Measurements from ENCODE around the gene VAT1L.

VAT1L gene

DNA sequence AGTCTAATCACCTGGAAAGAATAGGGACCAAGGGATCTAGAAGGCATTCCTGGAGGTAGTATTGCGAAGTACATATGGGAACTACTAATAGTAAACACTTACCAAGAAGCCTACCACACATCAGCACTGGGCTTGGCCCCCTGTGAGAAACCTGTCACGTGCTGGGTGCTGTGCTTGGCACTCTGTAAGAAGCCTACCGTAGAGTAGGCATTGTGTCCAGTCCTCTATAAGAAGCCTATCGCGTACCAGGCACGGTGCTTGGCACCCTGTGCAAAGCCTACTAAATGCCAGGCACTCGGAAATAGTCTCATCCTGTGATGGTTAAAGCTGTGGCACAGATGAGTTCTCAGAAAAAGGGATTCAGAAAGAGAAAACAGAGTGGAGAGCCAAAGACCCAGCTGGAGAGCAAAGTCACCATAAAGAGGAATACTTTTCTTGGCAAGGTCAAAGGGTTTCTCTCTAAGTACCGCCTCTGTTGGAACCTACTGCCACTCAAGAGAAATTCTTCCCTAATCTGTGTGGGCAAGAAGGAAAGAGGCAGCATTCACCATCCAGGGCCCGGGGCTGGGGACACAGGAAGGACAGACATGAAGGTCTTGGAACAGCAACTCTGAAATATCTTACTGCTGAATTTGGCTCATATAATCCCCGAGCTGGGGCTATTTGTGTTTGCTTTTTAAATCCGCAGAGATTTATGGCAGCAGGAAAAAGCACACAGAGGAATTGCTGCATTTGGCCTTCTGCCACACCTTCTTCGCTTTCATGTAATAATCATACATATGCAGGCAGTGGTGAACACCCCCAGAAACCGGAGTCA lies 81.8 kb downstream of the VAT1L start:
- no peak for DNase-seq (ENCODE audit: low read depth)

DNA sequence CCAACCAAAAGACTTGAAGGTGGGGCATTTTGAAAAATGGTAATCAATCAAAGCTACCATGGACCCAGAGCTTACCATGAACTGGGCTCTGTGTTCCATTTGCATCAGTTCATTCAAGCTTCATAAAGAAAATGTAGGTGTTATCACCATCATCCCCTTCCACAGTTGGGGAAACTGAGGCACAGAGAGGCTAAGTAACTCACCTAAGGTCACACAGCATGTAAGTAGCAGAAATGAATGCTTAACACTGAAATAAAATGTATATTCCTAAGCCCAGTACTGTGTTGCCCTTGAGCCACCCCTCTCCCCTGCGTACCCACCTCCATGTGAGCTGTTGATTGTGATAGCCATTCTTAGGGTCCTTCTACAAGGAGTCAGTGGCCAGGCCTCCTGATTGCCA lies 83.6 kb downstream of the VAT1L start:
- no peak for DNase-seq (ENCODE audit: low read depth)

DNA sequence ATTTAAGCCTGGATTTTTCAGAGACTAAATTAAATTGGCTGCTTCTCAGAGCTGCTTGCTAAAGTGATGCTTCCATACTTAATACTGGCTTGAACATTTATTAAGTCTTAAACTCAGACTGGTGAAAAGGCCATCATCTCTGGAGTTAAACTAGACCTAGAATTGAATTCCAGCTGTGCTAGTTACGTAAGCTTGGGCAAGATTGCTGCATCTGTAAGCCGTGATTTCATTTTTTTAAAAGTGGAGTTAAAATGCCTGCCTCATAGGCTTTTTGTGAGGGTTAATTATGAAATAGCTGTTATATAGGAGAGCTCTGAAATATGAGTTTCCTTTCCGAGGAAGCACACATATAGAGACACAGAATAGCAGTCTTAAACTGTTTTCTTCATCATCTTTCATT lies 84.7 kb downstream of the VAT1L start:
- no peak for DNase-seq (ENCODE audit: low read depth)

DNA sequence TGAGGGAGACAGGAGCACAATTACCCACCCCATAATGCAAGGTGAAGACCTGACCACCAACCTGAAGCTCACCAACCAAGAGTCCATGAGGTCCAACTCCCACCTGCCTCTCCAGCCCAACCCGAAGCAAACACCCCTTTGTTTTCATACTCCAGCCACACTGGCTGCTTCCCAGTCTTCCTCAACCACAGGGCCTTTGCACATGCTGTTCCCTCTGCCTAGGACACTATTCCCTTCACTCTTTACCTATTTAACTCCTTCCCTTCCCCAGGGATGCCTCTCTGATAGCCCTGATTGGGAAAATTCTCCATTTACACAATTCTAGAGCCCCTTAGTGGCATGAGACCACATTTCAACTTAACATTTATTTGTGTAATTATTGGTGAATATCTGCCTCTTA lies 86.0 kb downstream of the VAT1L start:
- DNase-seq (ENCODE audit: low read depth) = no peak

DNA sequence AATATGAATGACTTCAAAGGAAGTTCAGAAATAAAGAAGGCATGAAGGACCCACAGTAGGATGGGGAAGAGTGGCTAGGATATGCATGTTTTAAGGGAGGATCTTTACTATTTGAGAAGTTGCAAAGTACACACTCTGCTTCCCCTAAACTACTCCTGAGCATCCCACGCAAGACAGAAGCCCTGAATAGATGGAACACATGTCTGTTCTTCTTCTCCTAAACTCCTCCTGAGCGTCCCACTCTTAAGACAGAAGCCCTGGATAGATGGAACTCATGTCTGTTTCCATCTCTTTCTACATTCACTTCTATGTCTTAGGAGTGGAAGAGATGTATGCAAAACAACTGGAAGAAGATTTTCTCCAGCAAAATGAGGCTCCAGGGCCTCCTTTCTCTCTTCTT lies 88.4 kb downstream of the VAT1L start:
- DNase-seq (ENCODE audit: low read depth) = no peak

DNA sequence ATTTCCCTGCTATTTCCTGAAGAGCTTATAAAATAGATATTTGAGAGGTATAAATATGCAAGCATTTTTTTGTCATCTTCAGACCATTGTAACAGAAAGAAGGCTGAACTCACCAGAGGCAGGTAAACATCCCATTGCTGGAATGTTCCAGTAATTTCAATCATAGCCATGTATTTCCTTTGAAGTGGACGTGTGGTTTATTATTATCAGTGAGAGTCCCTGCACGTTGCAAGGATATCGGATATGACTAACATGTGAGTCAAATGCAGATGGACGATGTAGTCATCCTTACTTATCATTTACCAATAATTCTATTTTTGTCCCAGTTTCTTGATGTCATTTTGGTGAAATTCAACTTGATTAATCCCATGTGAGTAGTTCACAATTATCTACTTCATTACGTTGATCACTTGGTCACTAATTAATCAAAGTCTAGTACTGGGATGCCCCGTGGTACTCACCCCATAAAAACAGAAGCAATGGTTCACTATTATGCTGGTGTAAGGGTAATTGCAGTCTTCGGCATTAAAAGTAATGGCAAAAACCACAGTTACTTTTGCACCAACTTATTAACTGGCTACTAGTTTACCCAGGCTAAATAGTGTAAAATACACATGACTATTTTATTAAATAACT lies 89.5 kb downstream of the VAT1L start:
- DNase-seq (ENCODE audit: low read depth) = no peak

DNA sequence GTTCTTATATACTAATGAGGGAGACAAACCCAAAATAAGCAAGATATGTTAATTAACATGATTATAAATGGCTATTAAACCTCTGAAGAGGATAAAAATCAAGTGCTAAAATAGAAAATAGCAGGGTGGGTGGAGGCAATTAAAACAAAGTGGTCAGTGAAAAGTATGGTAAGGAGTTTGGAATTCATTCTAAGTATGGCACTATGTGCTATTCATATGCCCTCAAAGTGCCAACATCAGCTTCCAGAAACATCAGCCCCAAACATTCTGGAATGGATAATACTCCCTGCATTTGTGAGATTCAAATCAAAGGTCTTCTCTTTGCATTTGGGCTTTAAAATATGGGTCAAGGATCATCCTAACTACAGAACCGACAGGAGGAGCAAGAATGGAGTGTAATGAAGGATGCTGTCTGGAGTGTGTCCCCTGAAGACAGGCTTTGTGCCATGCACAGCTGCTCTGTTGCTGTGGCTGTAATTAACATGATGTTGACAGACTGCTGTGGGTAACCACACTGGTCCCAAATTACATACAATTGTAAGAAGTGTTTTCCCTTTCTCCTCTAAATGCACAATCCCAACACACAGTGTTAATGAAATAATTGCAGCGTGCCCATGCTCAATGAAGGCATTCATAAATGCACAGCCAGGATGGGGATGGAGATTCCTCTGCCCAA lies 93.1 kb downstream of the VAT1L start:
- DNase-seq (ENCODE audit: low read depth) = no peak

DNA sequence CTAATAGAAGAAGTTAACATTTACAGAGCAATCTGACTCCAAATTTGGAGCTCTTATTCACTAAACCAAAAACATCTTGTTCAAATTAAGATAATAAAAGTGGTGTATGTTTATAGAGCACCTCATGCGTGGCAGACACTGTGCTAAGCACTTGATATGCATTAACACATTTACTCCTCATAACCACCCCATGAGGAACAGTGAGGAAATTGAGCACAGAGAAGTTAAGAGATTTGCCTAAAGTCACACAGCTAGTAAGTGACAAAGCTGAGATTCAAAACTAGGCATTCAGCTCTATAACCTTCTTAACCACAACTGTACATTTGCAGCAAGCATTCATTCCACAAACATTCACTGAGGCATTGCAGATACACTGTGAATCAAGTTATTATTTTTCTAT lies 94.0 kb downstream of the VAT1L start:
- DNase-seq (ENCODE audit: low read depth) = no peak

DNA sequence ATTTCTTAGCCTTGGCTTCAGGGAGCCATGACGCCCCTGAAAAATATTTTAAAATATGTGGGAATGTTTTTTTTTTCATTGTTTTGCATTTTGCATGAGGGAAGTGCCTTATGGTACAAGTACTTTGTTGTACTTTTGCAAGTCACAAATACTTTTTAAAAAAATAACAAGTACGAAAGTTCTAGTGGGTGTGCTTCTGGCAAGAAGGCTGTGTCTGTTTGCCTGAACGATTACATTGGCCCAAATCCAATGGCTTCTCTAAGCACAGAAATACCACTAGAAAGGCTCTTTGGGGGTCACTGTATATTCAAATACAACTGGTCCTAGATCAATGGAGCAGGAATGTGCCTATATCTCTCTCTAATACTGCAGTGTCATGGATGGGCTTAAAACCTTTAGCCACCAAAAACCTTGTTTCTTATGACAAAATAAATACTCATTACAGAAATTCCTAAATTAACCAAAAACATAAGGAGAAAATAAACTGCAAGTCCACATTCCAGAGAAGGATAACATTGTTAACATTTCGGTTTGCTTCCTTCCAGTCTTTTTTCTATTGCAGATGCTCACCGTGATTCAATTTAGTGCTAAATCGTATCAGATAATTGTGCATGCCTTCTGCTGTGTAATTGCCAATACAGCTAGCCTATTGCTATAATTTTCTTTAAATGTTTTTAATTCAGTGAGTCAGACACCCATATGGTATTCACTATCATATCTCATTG lies 97.4 kb downstream of the VAT1L start:
- DNase-seq (ENCODE audit: low read depth) = no peak

DNA sequence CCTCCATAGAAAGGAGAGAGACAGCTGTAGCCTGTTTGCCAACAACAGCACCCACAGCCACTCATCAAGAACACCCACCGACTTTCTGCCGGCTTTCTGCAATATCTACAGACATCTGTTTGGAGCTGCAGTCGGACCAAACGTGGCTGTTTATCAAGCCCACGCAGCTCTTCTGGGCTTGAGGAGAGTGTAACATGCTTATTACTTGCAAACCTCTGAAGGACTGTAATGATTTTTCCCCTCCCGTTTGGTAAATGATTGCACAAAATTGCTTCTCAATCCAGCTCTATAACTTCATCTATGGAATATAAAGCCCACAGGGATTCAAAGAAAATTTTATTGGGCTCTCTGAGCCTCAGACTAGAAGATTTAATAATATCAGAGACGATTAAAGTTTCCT lies 100.5 kb downstream of the VAT1L start:
- no peak for DNase-seq (ENCODE audit: low read depth)

DNA sequence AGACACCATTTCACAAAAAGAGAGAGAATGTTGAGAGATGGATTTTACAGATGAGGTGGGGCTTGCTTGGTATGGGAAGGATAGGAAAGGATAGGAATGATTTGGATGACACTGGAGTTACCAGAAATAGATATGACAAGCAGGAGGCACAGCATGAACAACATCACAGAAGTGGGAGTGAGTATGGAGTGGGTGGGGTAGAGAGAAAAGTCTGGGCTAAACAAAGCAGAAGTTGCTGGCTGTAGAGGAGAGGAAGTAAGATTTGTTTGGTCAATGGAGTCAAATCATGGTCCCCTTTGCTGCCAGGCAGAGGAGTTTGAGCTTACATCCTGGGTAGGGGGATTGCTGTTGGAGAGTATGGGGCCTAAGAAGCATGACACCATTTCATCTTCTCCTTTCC lies 101.7 kb downstream of the VAT1L start:
- DNase-seq (ENCODE audit: low read depth) = no peak

DNA sequence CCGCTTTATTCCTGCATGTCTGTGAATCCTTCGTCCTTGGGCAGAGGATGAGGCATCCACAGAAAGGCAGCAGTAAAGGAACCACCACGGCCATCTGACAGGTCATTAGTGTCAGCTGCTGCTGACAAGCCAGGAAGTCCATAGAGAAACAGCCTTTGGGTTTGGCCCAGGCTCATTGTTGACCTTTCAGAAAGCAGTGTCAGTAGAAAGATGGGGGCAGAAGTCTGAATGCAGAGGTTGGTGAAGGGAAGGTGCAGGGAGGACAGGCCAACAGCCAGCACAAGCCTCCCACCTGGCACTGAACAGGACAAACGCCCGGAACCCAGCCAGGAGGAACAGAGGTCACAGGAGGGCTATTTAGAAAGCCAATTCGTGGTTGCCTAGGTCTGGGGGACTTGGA lies 105.8 kb downstream of the VAT1L start:
- no peak for DNase-seq (ENCODE audit: low read depth)

DNA sequence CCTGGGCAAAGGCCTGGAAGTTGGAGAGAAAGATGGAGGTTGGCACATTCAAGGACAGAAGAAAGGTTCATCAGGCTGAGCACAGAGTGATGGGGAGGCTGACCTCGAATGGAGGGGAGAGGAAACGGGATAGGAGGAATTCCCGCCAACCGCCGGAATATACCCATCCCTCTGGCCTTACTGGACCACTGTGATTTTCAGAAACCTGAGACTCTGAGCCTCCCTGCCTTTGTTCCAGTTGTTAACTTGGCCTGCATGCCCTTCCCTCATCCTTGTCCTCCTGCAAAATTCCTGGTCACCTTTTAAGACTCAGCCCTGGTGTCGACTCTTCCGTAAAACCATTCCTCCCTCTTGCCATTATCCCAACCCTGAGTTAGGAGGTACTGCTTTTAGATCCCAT lies 107.6 kb downstream of the VAT1L start:
- DNase-seq (ENCODE audit: low read depth) = no peak

DNA sequence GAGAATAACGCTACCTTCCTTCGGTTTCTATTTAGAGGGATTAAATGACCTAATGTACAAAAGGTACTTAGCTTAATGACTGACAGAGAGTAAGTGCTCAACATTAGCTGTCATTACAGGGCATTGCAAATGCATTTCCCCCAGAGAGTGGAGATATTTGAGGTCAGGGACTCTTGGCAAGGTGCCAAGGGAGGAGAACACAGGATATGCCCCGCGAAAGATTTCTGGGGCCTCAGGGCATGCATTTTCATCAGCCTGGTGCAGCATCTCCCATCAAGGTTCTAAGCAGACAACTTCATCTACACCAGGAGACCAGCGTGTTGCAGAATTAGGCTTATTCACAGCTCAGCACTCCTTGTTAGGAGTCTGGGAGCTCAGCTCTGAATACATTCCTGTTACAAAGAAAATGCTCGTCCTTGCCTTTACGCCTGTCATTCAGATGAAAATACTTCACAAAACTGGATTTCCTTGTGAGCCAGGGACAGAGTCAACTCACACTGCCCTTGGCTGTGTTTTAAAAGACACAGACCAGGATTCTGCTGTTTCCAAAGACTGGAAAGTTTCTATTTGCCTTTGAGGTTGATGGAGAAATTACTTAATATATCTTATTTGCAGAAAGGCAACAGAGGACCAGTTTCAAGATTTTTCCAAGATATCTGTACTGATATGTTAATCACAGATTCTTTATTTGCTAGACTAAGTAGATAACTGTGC lies 108.2 kb downstream of the VAT1L start:
- DNase-seq (ENCODE audit: low read depth) = no peak

DNA sequence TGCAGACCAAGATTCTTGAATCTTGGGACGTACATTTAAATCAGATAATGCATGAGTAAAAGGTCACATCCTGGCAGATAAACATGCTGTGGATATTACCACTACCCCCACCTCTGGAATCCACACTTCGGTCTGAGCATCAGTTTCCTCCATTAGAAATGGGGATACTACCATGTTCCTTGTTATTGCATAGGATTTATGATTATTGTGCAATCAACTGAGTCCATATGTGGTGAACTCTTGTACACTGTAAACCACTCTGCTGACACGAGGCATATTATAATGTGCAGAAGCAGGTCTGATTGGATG lies 108.7 kb downstream of the VAT1L start:
- no peak for DNase-seq (ENCODE audit: low read depth)

DNA sequence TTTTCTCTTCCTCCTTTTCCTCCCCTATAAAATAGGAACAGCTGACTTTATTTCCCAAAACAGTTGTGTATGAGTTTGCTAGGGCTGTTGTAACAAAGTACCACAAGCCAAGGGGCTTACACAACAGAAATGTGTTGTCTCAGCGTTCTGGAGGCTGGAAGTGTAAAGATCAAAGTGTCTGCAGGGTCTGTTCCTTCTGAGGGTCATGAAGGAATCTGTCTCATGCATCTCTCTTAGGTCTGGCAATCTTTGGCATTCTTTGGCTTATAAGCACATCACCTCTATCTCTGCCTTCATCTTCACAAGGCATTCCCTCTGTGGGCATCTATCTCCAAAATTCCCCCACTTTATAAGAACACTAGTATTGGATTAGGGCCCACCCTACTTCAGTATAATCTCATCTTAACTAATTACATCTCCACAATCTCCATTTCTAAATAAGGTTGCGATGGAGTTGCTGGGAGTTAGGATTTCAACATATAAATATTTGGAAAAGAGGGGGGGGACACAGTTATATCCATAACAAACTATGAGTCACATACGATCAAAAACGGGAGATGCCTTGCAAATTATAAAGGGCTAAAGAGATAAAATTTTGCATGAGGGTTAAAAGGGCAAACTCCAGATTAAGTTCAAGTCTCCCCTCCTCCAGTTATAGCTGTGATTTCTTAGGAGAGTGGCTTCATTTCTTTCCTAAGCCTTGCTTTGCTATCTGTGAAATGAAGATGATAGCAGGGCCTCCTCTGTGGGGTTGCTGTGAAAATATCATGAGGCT lies 109.7 kb downstream of the VAT1L start:
- DNase-seq (ENCODE audit: low read depth) = no peak

DNA sequence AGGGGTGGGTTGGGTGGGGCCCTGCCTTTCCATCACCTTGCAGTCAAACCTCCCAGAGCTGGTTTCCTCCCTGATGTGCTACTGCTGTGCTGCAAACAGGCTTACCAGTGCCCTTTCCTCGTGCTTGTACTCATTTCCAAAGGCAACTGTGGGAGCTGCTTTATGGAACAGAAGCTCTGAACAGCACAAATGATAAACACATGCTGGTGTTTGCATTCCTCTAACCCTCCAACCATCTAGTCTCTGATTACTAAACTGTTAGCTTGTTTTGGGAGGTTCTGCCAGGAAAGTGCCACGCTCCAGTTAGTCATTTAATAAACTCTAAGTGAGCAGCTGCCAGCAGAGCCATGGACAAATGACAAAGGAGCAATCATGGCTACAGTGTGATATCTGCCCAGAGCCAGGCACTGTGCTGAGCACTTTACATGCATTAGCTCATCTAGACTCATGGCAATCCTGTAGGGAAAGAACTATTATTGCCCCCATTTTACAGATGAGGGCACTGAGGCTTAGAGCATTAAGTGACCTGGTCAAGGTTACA lies 110.4 kb downstream of the VAT1L start:
- no peak for DNase-seq (ENCODE audit: low read depth)

DNA sequence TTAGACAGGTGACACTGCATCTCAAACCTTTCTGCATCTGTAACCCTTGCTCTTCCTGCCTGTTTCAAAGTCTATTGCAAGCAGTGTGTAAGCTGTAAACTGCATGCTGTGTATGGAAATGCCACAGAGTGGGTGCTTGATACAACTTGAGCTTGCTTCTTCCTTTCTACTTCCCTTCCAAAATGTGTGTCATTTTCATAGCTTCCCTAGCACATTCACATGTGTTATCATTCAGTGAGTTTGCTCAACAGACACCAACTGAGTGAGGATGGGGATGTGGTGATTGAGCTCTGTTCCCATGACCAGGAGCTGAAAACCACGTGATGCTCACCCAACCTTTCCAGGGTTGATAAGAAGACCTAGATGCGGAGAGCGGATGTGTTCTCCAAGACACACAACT lies 111.1 kb downstream of the VAT1L start:
- no peak for DNase-seq (ENCODE audit: low read depth)

DNA sequence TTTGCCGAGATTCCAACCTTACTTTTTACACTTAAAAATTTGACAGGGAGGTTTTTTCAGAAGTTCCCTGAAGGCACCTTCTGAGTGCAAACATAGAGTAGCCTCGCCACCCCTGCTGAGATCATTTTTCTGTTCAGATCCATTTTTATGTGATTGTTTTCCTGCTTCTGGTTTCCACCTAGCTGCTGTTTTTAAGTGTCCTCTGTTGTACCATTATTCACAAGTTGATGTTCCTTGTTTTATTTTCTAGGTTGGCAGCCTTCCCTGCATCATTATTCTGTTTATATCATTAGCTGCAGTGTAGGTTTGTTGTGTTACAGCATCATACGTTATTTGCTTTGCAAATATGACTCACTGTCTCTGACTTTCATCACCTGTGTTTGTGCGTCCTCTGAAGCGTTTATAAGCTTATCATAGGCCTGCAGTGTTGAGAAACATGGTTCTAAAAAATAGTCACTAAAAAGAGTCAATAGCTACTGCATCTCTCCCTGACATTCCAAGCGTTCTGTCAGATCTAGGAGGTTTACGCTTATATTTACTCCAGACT lies 117.1 kb downstream of the VAT1L start:
- DNase-seq (ENCODE audit: low read depth) = no peak

DNA sequence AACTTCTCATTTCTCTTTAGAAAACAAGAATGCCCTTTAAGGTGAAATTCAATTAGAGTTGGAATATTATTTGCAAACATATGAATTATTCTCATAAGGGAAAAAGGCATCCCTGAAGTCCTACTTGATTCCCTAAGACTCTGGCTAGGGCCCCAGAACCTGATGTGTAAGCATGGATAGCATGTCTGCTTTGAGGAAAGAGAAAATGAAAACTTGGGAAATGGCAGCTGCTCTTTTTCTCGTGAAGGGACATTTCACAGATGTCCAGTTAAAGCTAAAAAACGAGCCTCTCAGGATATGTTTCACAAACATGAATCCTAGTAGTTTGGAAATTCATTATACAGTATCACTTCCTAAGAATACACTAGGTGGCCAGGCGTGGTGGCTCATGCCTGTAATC lies 121.7 kb downstream of the VAT1L start:
- no peak for DNase-seq (ENCODE audit: low read depth)

DNA sequence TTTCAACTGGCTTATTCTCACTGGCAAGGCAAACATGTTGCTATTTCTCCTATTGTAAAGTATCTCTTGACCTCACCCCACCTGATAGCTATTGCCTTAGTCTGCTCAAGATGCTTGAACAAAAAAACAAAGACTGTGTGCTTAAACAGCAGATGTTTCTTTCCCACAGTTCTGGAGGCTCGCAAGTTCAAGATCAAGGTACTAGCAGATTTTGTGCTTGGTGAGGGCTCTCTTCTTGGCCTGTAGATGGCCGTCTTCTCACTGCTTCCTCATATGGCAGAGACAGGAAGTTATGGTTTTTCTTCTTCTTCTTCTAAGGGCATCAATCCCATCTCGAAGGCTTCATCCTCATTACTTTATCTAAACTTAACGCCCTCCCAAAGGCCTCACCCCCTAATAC lies 124.3 kb downstream of the VAT1L start:
- no peak for DNase-seq (ENCODE audit: low read depth)
